ENCODE measurements around the gene DNER. TPM values are rescaled to one million over a fixed set of nuclear protein-coding genes. Genes with fewer than 3 reads are reported as not detected.

The DNER gene
- total and polyA plus RNA-seq, 2 donors (not counting 3 experiments of a cell fraction or from before 2014, with no cell fraction given), result 0.01 TPM; not detected in 1

GRCh38 chr2:229675569-229675968, 38.8 kb downstream of the DNER start:
- Histone ChIP-seq H3K4me2 (ENCODE audit: insufficient read depth, low read length) (no peak overlapping the region), H2AFZ (ENCODE audit: low read depth, low read length) (no peak overlapping the region), H3K36me3 (ENCODE audit: control insufficient read depth in 2 of 2, extremely low read depth in 1 of 2, insufficient read depth in 2 of 2, low read length in 2 of 2) (no peaks in the 10 kb centered on the region), H3K27ac (ENCODE audit: insufficient read depth, low read depth, low read length) (no peak overlapping the region), H3K4me3 (replicated peaks in 1 of 3; ENCODE audit: insufficient read depth in 1 of 3, low read depth in 1 of 3, low read length in 3 of 3) (no peak overlapping the region), H3K4me1 (ENCODE audit: control insufficient read depth, extremely low read depth, insufficient read depth, low read length) (no peaks in the 10 kb centered on the region), H4K20me1 (replicated peaks; ENCODE audit: control insufficient read depth, extremely low read depth, insufficient read depth, low read length) (no peaks in the 10 kb centered on the region), H3K27me3 (ENCODE audit: control insufficient read depth in 2 of 2, insufficient read depth in 2 of 2, low read length in 2 of 2) (no peaks in the 10 kb centered on the region), H3K9me3 (replicated peaks; ENCODE audit: control insufficient read depth, insufficient read depth, low read length) (no peaks in the 10 kb centered on the region), H3K79me2 (ENCODE audit: control insufficient read depth, insufficient read depth, low read length) (no peaks in the 10 kb centered on the region), H3K9me1 (replicated peaks; ENCODE audit: control insufficient read depth, extremely low read depth, insufficient read depth, low read length) (no peaks in the 10 kb centered on the region), H3K9ac (replicated peaks; ENCODE audit: extremely low read depth, insufficient read depth, low read length) (no peak overlapping the region)
- POLR2A ChIA-PET, result no interaction called here
- DNase-seq (ENCODE audit: low read depth, low spot score) (no peak), FAIRE-seq (no peak)
- BruUV-seq (replicated peaks), result no TSS peak
- dilution Hi-C loops (cut with MboI; ENCODE audit: extremely low pct_ligation_motif_present, low sequenced_read_pairs) (no loop called here), intact Hi-C loops (cut with micrococcal nuclease) (no loop called here)
- no peak for TF ChIP-seq EZH2 (IDR thresholded peaks at IDR 0.05; ENCODE audit: borderline replicate concordance, low read depth, low read length, severe bottlenecking)
- CTCF ChIA-PET, result no interaction called here

GRCh38 chr2:229674830-229675530, 39.4 kb downstream of the DNER start:
- no peaks in the 10 kb centered on the region for H3K9me1 ChIP-seq (replicated peaks; ENCODE audit: control insufficient read depth, extremely low read depth, insufficient read depth, low read length)
- H2AFZ ChIP-seq (ENCODE audit: low read depth, low read length), result no peak overlapping the region
- no peak overlapping the region for H3K27ac ChIP-seq (ENCODE audit: insufficient read depth, low read depth, low read length)
- H3K4me3 ChIP-seq (replicated peaks in 1 of 3; ENCODE audit: insufficient read depth in 1 of 3, low read depth in 1 of 3, low read length in 3 of 3), result no peak overlapping the region
- no peak for FAIRE-seq
- no peak overlapping the region for H3K9ac ChIP-seq (replicated peaks; ENCODE audit: extremely low read depth, insufficient read depth, low read length)
- BruUV-seq (replicated peaks), result no TSS peak
- H3K79me2 ChIP-seq (ENCODE audit: control insufficient read depth, insufficient read depth, low read length), result no peaks in the 10 kb centered on the region
- no peaks in the 10 kb centered on the region for H3K36me3 ChIP-seq (ENCODE audit: control insufficient read depth in 2 of 2, extremely low read depth in 1 of 2, insufficient read depth in 2 of 2, low read length in 2 of 2)
- DNase-seq (ENCODE audit: low read depth, low spot score), result no peak
- dilution Hi-C loops (cut with MboI; ENCODE audit: extremely low pct_ligation_motif_present, low sequenced_read_pairs), result no loop called here
- no peaks in the 10 kb centered on the region for H3K4me1 ChIP-seq (ENCODE audit: control insufficient read depth, extremely low read depth, insufficient read depth, low read length)
- H3K27me3 ChIP-seq (ENCODE audit: control insufficient read depth in 2 of 2, insufficient read depth in 2 of 2, low read length in 2 of 2), result no peaks in the 10 kb centered on the region
- ChIA-PET CTCF (no interaction called here), POLR2A (no interaction called here)
- no peak for TF ChIP-seq POLR2A (IDR thresholded peaks at IDR 0.05; ENCODE audit: low read depth, low read length)
- H4K20me1 ChIP-seq (replicated peaks; ENCODE audit: control insufficient read depth, extremely low read depth, insufficient read depth, low read length), result no peaks in the 10 kb centered on the region
- H3K4me2 ChIP-seq (ENCODE audit: insufficient read depth, low read length), result no peak overlapping the region
- intact Hi-C loops (cut with micrococcal nuclease), result no loop called here
- H3K9me3 ChIP-seq (replicated peaks; ENCODE audit: control insufficient read depth, insufficient read depth, low read length), result no peaks in the 10 kb centered on the region
